Adrenal gland (tissue), 12 donors: Measurements from ENCODE around the gene C12orf50. TPM values are rescaled to one million over a fixed set of nuclear protein-coding genes. Genes with fewer than 3 reads are reported as not detected.

ENCODE experiments used
- DNase-seq, 7 donors: peaks; one replicate each; pipeline ENCODE4 v3.0.0-alpha.2; 2019 to 2020
- H3K27ac ChIP-seq, 5 donors: fragments of 200-600 bp; sonication (generic) in 4 of 5; 1 replicate in 3 of 5; 2 replicates in 2 of 5; pipeline versions ENCODE4 v1.5.1 to v1.8.0; 2016 to 2020; ENCODE audit warnings: mild to moderate bottlenecking in 1 of 5
- H3K27me3 ChIP-seq: fragments of 200-600 bp; 2 replicates; pipeline ENCODE4 v1.8.0; 2021
- H3K36me3 ChIP-seq, 2 donors: fragments of 200-600 bp; replicated peaks in 1 of 2; 1 replicate in 1 of 2; 2 replicates in 1 of 2; pipeline versions ENCODE4 v1.5.1 to v1.8.0; 2018 to 2022
- H3K4me1 ChIP-seq, 2 donors: fragments of 200-600 bp; replicated peaks in 1 of 2; 1 replicate in 1 of 2; 2 replicates in 1 of 2; pipeline versions ENCODE4 v1.5.1 to v1.8.0; 2018 to 2021
- H3K4me3 ChIP-seq, 4 donors: fragments of 200-600 bp; sonication (generic) in 3 of 4; one replicate each; pipeline ENCODE4 v1.5.1; 2016 to 2018
- H3K9me3 ChIP-seq, 3 donors: fragments of 200-600 bp; sonication (generic) in 1 of 3; replicated peaks in 1 of 3; 1 replicate in 2 of 3; 2 replicates in 1 of 3; pipeline versions ENCODE4 v1.5.1 to v1.8.0; 2016 to 2021
- CTCF ChIP-seq, 6 experiments: fragments of 450-650 bp in 4 of 6; fragments of 200-600 bp in 2 of 6; sonication (generic) in 1 of 6; IDR thresholded peaks; 1 replicate in 5 of 6; 2 replicates in 1 of 6; pipeline versions ENCODE4 v1.5.1 to v1.8.0; 2016 to 2021; ENCODE audit warnings: antibody characterized with exemption in 6 of 6, mild to moderate bottlenecking in 2 of 6, moderate library complexity in 1 of 6
- POLR2A ChIP-seq, 2 donors: fragments of 450-650 bp; IDR thresholded peaks; one replicate each; pipeline ENCODE4 v1.6.1; 2017; ENCODE audit warnings: antibody characterized with exemption in 2 of 2, mild to moderate bottlenecking in 2 of 2, moderate library complexity in 1 of 2
- WGBS, 4 donors: extraction: QIAGEN DNeasy Blood & Tissue Kit in 2 of 4; methylation state at CpG; one replicate each; pipeline versions ENCODE4 v1.1.5 to v1.1.7; 2013 to 2017; 5-methylcytosine and 5-hydroxymethylcytosine counted together
- intact Hi-C, 2 donors: fragments of 100-400 bp; cut with DNase I; formaldehyde crosslinking; loops; one replicate each; pipeline versions ENCODE4 v1.14.1 to v1.15.0; 2022 to 2023
- polyA plus RNA-seq, 3 donors: library from polyadenylated mRNA; stranded (reverse); fragments of 200-250 nt in 2 of 3; fragments of 350-450 nt in 1 of 3; fragmentation: Illumina TruSeq in 1 of 3; extraction: RNeasy Lipid Tissue Mini Kit (QIAGEN cat#74804) in 1 of 3; gene quantifications; one replicate each; pipeline ENCODE4 v1.2.3, GENCODE V29; 2013 to 2014
- total RNA-seq, 9 donors: library from RNA; depleted of rRNA in 4 of 9; stranded (reverse); fragments of >200 nt in 4 of 9; fragments of 120-200 nt in 1 of 9; fragmentation: NEBNext Ultra II Directional in 1 of 9; extraction: Animal tissue kit (Norgen Biotek cat#: 25700) in 1 of 9; gene quantifications; one replicate each; pipeline versions ENCODE4 v1.1.0 to v1.2.4, GENCODE V29; 2013 to 2023
- donor health status: healthy with polysubstance abuse.
- donor health status: Bipolar disorder and iron deficiency.
- donor health status: DM: yes; HTN: yes; CAD: no.
- donor health status: DM: no; HTN: no; CAD: no.
- donor health status: DM: no; HTN: no; CAD: no.
- donor health status: DM: yes; HTN: yes; CAD: no.

Gene C12orf50
- total and polyA plus RNA-seq, 12 donors, result 0.04 to 1.4 (median 0.16) TPM; not detected in 2

- H3K36me3 ChIP-seq, result no peaks in the 10 kb centered on the region
- no peak overlapping the region for H3K4me3 ChIP-seq
- no peaks in the 10 kb centered on the region for H3K27me3 ChIP-seq
- intact Hi-C loops, result no loop called here
- TF ChIP-seq CTCF (IDR thresholded peaks at IDR 0.05), result no peak
- TF ChIP-seq POLR2A (IDR thresholded peaks at IDR 0.05), result no peak
- no peaks in the 10 kb centered on the region for H3K4me1 ChIP-seq
- H3K9me3 ChIP-seq, result no peaks in the 10 kb centered on the region
- H3K27ac ChIP-seq, result no peak overlapping the region
- DNase-seq, result no peak
These were observed 90.0 kb downstream of the C12orf50 start for GRCh38 chr12:87939182-87939581.

- Histone ChIP-seq H3K27me3 (no peaks in the 10 kb centered on the region), H3K4me1 (no peaks in the 10 kb centered on the region), H3K27ac (no peak overlapping the region), H3K9me3 (no peaks in the 10 kb centered on the region), H3K4me3 (no peak overlapping the region), H3K36me3 (no peaks in the 10 kb centered on the region)
- DNase-seq, result no peak
- TF ChIP-seq CTCF (IDR thresholded peaks at IDR 0.05) (no peak), POLR2A (IDR thresholded peaks at IDR 0.05) (no peak)
- intact Hi-C loops, result no loop called here
These were observed 94.0 kb downstream of the C12orf50 start for GRCh38 chr12:87935216-87935615.

GRCh38 chr12:87933991-87934390, 95.2 kb downstream of the C12orf50 start:
- no peaks in the 10 kb centered on the region for H3K27me3 ChIP-seq
- DNase-seq, result no peak
- TF ChIP-seq CTCF (IDR thresholded peaks at IDR 0.05), result no peak
- no peak for TF ChIP-seq POLR2A (IDR thresholded peaks at IDR 0.05)
- H3K36me3 ChIP-seq, result no peaks in the 10 kb centered on the region
- no peaks in the 10 kb centered on the region for H3K4me1 ChIP-seq
- no peak overlapping the region for H3K4me3 ChIP-seq
- no peak overlapping the region for H3K27ac ChIP-seq
- intact Hi-C loops, result no loop called here
- no peaks in the 10 kb centered on the region for H3K9me3 ChIP-seq

GRCh38 chr12:87931812-87932211, 97.4 kb downstream of the C12orf50 start:
- no peak for DNase-seq
- Histone ChIP-seq H3K27me3 (no peaks in the 10 kb centered on the region), H3K4me1 (no peaks in the 10 kb centered on the region), H3K36me3 (no peaks in the 10 kb centered on the region), H3K9me3 (no peaks in the 10 kb centered on the region), H3K4me3 (no peak overlapping the region), H3K27ac (no peak overlapping the region)
- WGBS, 4 donors, result 71 to 89% (median 74%) methylated on average over 3 of the region's 3 CpGs
- intact Hi-C loops, result no loop called here
- TF ChIP-seq POLR2A (IDR thresholded peaks at IDR 0.05) (no peak), CTCF (IDR thresholded peaks at IDR 0.05) (no peak)
